Endothelial cell of umbilical vein (primary cell): ENCODE results near the gene NUP107. TPM values are rescaled to one million over a fixed set of nuclear protein-coding genes. Genes with fewer than 3 reads are reported as not detected.

ENCODE experiments used
- BruUV-seq: library from RNA; stranded (reverse); fragments of 400-500 nt; replicated peaks from 2 replicates; lab custom pipeline; 2021; lab: Mats Ljungman, UMichigan
- CTCF ChIA-PET: fragments of 300-600, 350-600 bp; sonication (Branson Sonifier 250); formaldehyde crosslinking; loops from one replicate; lab custom pipeline; 2021; ENCODE audit warnings: antibody characterized with exemption, inconsistent platforms; lab: Charles Lee
- POLR2A ChIA-PET: fragments of 300-600, 350-600 bp; sonication (Branson Sonifier 250); formaldehyde crosslinking; loops from one replicate; lab custom pipeline; 2021; ENCODE audit warnings: antibody characterized with exemption, inconsistent platforms; lab: Charles Lee
- DNase-seq: peaks from one replicate; pipeline ENCODE4 v3.0.0-alpha.2; 2011; ENCODE audit warnings: low read depth, low spot score
- FAIRE-seq: peaks from 2 replicates; lab custom pipeline; 2011; peaks lifted over from hg19 to GRCh38; lab: Jason Lieb, UNC
- H2AFZ ChIP-seq: 2 replicates; pipeline ENCODE4 v1.6.0; 2012; ENCODE audit warnings: low read depth, low read length, control low read depth, inconsistent platforms
- H3K27ac ChIP-seq: 2 replicates; pipeline ENCODE4 v1.5.1; 2011; ENCODE audit warnings: low read depth, mild to moderate bottlenecking, control low read depth, low read length, moderate library complexity; ENCODE audit not compliant: insufficient read depth
- H3K27me3 ChIP-seq, 2 experiments: 2 replicates each; pipeline versions ENCODE4 v1.6.0 to v1.6.1; 2011; ENCODE audit warnings: low read length in 2 of 2, mixed read lengths in 1 of 2; ENCODE audit not compliant: control insufficient read depth in 2 of 2, insufficient read depth in 2 of 2
- H3K36me3 ChIP-seq, 2 experiments: 2 replicates in 1 of 2; 3 replicates in 1 of 2; pipeline ENCODE4 v1.5.1; 2011; ENCODE audit warnings: low read length in 2 of 2, mild to moderate bottlenecking in 1 of 2, moderate library complexity in 1 of 2; ENCODE audit not compliant: control insufficient read depth in 2 of 2, insufficient read depth in 2 of 2; ENCODE audit errors: extremely low read depth in 1 of 2
- H3K4me1 ChIP-seq: 3 replicates; pipeline ENCODE4 v1.5.1; 2011; ENCODE audit warnings: mild to moderate bottlenecking, low read length; ENCODE audit not compliant: control insufficient read depth, insufficient read depth; ENCODE audit errors: extremely low read depth
- H3K4me2 ChIP-seq: 2 replicates; pipeline ENCODE4 v1.6.1; 2011; ENCODE audit warnings: low read length, control low read depth, mixed read lengths; ENCODE audit not compliant: insufficient read depth
- H3K4me3 ChIP-seq, 3 experiments: fragments of 200-600 bp in 1 of 3; sonication (generic), shearing (Covaris generic) in 1 of 3; replicated peaks in 1 of 3; 2 replicates each; pipeline ENCODE4 v1.5.1; 2011 to 2016; ENCODE audit warnings: control low read depth in 3 of 3, low read length in 3 of 3, mild to moderate bottlenecking in 2 of 3, inconsistent platforms in 1 of 3, low read depth in 1 of 3, moderate library complexity in 1 of 3; ENCODE audit not compliant: insufficient read depth in 1 of 3
- H3K79me2 ChIP-seq: 2 replicates; pipeline ENCODE4 v1.6.0; 2012; ENCODE audit warnings: low read length, inconsistent platforms; ENCODE audit not compliant: control insufficient read depth, insufficient read depth
- H3K9ac ChIP-seq: replicated peaks from 2 replicates; pipeline ENCODE3; 2011; ENCODE audit warnings: low read length, control low read depth; ENCODE audit not compliant: insufficient read depth; ENCODE audit errors: extremely low read depth
- H3K9me1 ChIP-seq: replicated peaks from 3 replicates; pipeline ENCODE4 v1.6.0; 2011; ENCODE audit warnings: mild to moderate bottlenecking, low read length; ENCODE audit not compliant: control insufficient read depth, insufficient read depth; ENCODE audit errors: extremely low read depth
- H3K9me3 ChIP-seq: replicated peaks from 2 replicates; pipeline ENCODE4 v1.5.1; 2012; ENCODE audit warnings: low read length, inconsistent platforms; ENCODE audit not compliant: control insufficient read depth, insufficient read depth
- H4K20me1 ChIP-seq: replicated peaks from 2 replicates; pipeline ENCODE3; 2011; ENCODE audit warnings: mild to moderate bottlenecking, low read length; ENCODE audit not compliant: control insufficient read depth, insufficient read depth; ENCODE audit errors: extremely low read depth
- CTCF ChIP-seq, 2 donors: IDR thresholded peaks; 1 replicate in 1 of 2; 2 replicates in 1 of 2; pipeline ENCODE4 v1.5.1; 2011; ENCODE audit warnings: low read length in 2 of 2, mild to moderate bottlenecking in 2 of 2, moderate library complexity in 2 of 2, control low read depth in 1 of 2, inconsistent platforms in 1 of 2, low read depth in 1 of 2; ENCODE audit not compliant: insufficient read depth in 1 of 2; ENCODE audit errors: extremely low read depth in 1 of 2
- EZH2 ChIP-seq: IDR thresholded peaks from 2 replicates; pipeline ENCODE4 v1.6.1; 2012; ENCODE audit warnings: borderline replicate concordance, low read depth, mild to moderate bottlenecking, moderate library complexity, low read length, inconsistent platforms; ENCODE audit not compliant: severe bottlenecking
- FOS ChIP-seq: IDR thresholded peaks from 2 replicates; pipeline ENCODE4 v1.6.1; 2011; ENCODE audit warnings: mild to moderate bottlenecking, low read length, moderate library complexity, borderline replicate concordance; ENCODE audit not compliant: insufficient read depth
- GATA2 ChIP-seq: IDR thresholded peaks from 2 replicates; pipeline ENCODE4 v1.7.0; 2011; ENCODE audit warnings: low read depth, mild to moderate bottlenecking, moderate library complexity, mixed read lengths, low read length; ENCODE audit not compliant: insufficient read length, insufficient read depth
- JUN ChIP-seq: IDR thresholded peaks from 2 replicates; pipeline ENCODE4 v1.6.1; 2011; ENCODE audit warnings: borderline replicate concordance, low read depth; ENCODE audit not compliant: insufficient read length, insufficient read depth
- MAX ChIP-seq: IDR thresholded peaks from 2 replicates; pipeline ENCODE4 v1.6.1; 2011; ENCODE audit not compliant: insufficient read depth, insufficient read length
- MYC ChIP-seq: IDR thresholded peaks from one replicate; pipeline ENCODE4 v1.6.1; 2011; ENCODE audit warnings: mild to moderate bottlenecking, low read depth, low read length
- POLR2A ChIP-seq: IDR thresholded peaks from 2 replicates; pipeline ENCODE4 v1.6.1; 2012; ENCODE audit warnings: low read depth, mild to moderate bottlenecking, control low read depth, low read length
- POLR2AphosphoS5 ChIP-seq: IDR thresholded peaks from 2 replicates; pipeline ENCODE4 v1.6.1; 2012; ENCODE audit warnings: low read depth, mild to moderate bottlenecking, control low read depth, low read length, moderate library complexity; ENCODE audit not compliant: insufficient read depth
- dilution Hi-C: fragments of 300-500 bp; cut with MboI; formaldehyde crosslinking; loops from one replicate; pipeline ENCODE4 v1.15.0; 2019; ENCODE audit warnings: low sequenced_read_pairs; ENCODE audit not compliant: extremely low pct_ligation_motif_present
- intact Hi-C: fragments of 100-400 bp; cut with micrococcal nuclease; formaldehyde crosslinking; loops from one replicate; pipeline ENCODE4 v1.10.0; 2022
- polyA plus RNA-seq, 4 experiments: library from polyadenylated mRNA; depleted of rRNA in 3 of 4; stranded (reverse) in 3 of 4; unstranded in 1 of 4; fragments of >200 nt; gene quantifications; 2 replicates each; pipeline versions ENCODE4 v1.2.1 to v1.2.3, GENCODE V29; 2011 to 2012; ENCODE audit warnings: missing spikeins in 1 of 4
- total RNA-seq: library from RNA; stranded (reverse); gene quantifications from 2 replicates; pipeline ENCODE4 v1.2.3, GENCODE V29; 2021

The NUP107 gene
- total and polyA plus RNA-seq, 2 donors (not counting 3 experiments of a cell fraction or from before 2014, with no cell fraction given): 24.0 to 78.7 TPM

- H3K9me3 ChIP-seq: no peaks in the 10 kb centered on the region
- no peaks in the 10 kb centered on the region for H3K4me1 ChIP-seq
- H3K27me3 ChIP-seq: no peaks in the 10 kb centered on the region
- DNase-seq (no peak), FAIRE-seq (no peak)
- no peak for TF ChIP-seq CTCF (IDR thresholded peaks at IDR 0.05; ENCODE audit: extremely low read depth in 1 of 2, insufficient read depth in 1 of 2, low read depth in 1 of 2, low read length in 2 of 2)
- TF ChIP-seq POLR2A: no peak
- TF ChIP-seq MYC: no peak
- TF ChIP-seq MAX: no peak
- TF ChIP-seq POLR2AphosphoS5: no peak
- no peak for TF ChIP-seq JUN
- no peak for TF ChIP-seq EZH2
- no peak for TF ChIP-seq FOS
- no peak for TF ChIP-seq GATA2
- POLR2A ChIA-PET: no interaction called here
- no peaks in the 10 kb centered on the region for H3K79me2 ChIP-seq
- no TSS peak for BruUV-seq
- no peak overlapping the region for H3K4me2 ChIP-seq
- dilution Hi-C loops (no loop called here), intact Hi-C loops (no loop called here)
- no peak overlapping the region for H2AFZ ChIP-seq
- no peaks in the 10 kb centered on the region for H3K9me1 ChIP-seq
- no peak overlapping the region for H3K4me3 ChIP-seq
- no peak overlapping the region for H3K9ac ChIP-seq
- H3K36me3 ChIP-seq: peaks cover 0 to 3% of the 10 kb centered on the region in 2 experiments
- no peaks in the 10 kb centered on the region for H4K20me1 ChIP-seq
- H3K27ac ChIP-seq: no peak overlapping the region
- CTCF ChIA-PET: no interaction called here
Observed at GRCh38 chr12:68759852-68760251, 73.1 kb downstream of the NUP107 start.
